Activated naive CD8-positive, alpha-beta T cell treated with anti-CD3 and anti-CD28 coated beads, Interleukin-2, amount 10 ng/mL, durations not matched to agents 7 days and 5 days (primary cell): ENCODE data around the gene PPA1. TPM values are rescaled to one million over a fixed set of nuclear protein-coding genes. Genes with fewer than 3 reads are reported as not detected.
A peak's percentile ranks its signal among the peaks of the same experiment; 100 is the strongest.
"Not testable (repeated sequence)": the region's sequence is repeated elsewhere in the genome, so short reads cannot be mapped to it uniquely, and the experiment has no call there.

Experiments used
- ATAC-seq: fragments of 150-1000 bp; cut with Tn5 transposase; one replicate; pipeline ENCODE4 v1.10.0; 2021; ENCODE audit warnings: low read depth, moderate library complexity
- POLR2A ChIA-PET: fragments of 350-600 bp; sonication (Branson Sonifier 250); formaldehyde crosslinking; loops from one replicate; lab custom pipeline; 2021; ENCODE audit warnings: antibody characterized with exemption; lab: Charles Lee
- DNase-seq: peaks from one replicate; pipeline ENCODE4 v3.0.0; 2021
- H3K27ac Mint-ChIP-seq: one replicate; pipeline ENCODE4 v1.8.0; 2022; ENCODE audit warnings: mild to moderate bottlenecking, mixed read lengths
- H3K27me3 Mint-ChIP-seq: one replicate; pipeline ENCODE4 v1.8.0; 2022; ENCODE audit warnings: mild to moderate bottlenecking, moderate library complexity, mixed read lengths
- H3K36me3 Mint-ChIP-seq: one replicate; pipeline ENCODE4 v1.8.0; 2021; ENCODE audit warnings: mild to moderate bottlenecking, mixed read lengths
- H3K4me1 Mint-ChIP-seq: one replicate; pipeline ENCODE4 v1.8.0; 2021; ENCODE audit warnings: mixed read lengths
- H3K4me3 Mint-ChIP-seq: one replicate; pipeline ENCODE4 v1.8.0; 2022; ENCODE audit warnings: mild to moderate bottlenecking, moderate library complexity, mixed read lengths
- H3K9me3 Mint-ChIP-seq: one replicate; pipeline ENCODE4 v1.8.0; 2021; ENCODE audit warnings: mixed read lengths
- total RNA-seq, 2 experiments: library from RNA; stranded (reverse); gene quantifications; one replicate each; pipeline ENCODE4 v1.2.3, GENCODE V29; 2021

Gene PPA1
- total RNA-seq, 2 experiments from 2014 or later: 107 to 110 TPM

DNA sequence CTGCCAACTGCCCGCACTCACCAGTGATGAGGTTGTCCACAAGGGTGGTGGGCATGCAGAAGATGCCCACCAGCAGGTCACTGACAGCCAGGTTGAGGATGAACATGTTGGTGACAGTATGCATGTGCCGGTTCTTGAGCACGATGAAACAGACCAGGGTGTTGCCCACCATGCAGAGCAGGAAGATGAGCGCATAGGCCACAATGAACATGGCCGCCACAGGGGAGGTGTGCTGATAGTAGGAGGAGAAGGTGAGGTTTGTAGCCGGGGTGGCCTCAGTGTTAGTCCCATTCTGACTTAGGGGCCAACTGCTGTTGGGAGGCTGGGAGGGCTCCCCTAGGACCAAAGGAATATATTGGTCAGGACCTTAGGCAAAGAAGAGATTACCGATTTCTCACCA, 32.8 kb upstream of the PPA1 start:
- H3K27ac Mint-ChIP-seq: no peak overlapping the region
- H3K9me3 Mint-ChIP-seq: peaks cover 5% of the 10 kb centered on the region
- peaks cover 13% of the 10 kb centered on the region for H3K27me3 Mint-ChIP-seq
- ATAC-seq (no peak), DNase-seq (no peak)
- POLR2A ChIA-PET: no interaction called here
- H3K4me3 Mint-ChIP-seq: no peak overlapping the region
- H3K4me1 Mint-ChIP-seq: peaks cover 11% of the 10 kb centered on the region
- peaks cover 2% of the 10 kb centered on the region for H3K36me3 Mint-ChIP-seq

DNA sequence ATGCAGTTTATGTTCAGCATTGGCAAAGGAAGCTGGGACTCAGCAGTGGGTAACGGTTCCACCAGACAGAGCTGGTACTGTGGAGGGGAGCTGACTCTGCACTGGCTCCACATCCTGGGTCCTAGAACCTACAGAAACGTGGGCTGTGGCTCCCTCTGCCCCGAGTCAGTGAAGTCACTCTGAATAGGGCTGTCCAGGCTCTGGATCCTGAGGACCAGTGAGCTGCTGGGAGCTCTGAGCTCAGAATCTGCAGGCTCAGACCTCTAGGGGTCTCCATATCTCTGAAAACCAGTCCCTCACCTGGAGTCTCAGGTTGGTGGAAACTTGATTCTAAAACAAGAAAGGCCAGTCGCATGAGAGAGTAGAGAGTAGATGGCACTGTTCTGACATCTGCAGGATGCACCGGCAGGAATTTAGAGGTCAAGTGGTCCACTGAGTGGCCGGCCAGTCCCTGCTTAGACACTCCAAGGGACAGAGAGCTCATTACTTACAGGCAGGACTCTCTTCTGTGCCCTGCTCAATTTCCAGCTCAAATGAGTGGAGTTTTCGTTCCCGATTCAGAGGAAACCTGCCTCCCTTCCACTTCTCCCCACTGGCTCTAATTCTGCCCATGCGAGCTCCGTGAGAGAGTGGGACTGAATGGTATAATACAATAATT, 31.9 kb upstream of the PPA1 start:
- peaks cover 13% of the 10 kb centered on the region for H3K27me3 Mint-ChIP-seq
- POLR2A ChIA-PET: no interaction called here
- peaks cover 10% of the 10 kb centered on the region for H3K4me1 Mint-ChIP-seq
- ATAC-seq (peak; percentile 66), DNase-seq (no peak)
- no peak overlapping the region for H3K4me3 Mint-ChIP-seq
- peaks cover 7% of the 10 kb centered on the region for H3K9me3 Mint-ChIP-seq
- H3K36me3 Mint-ChIP-seq: peaks cover 3% of the 10 kb centered on the region
- H3K27ac Mint-ChIP-seq: no peak overlapping the region

DNA sequence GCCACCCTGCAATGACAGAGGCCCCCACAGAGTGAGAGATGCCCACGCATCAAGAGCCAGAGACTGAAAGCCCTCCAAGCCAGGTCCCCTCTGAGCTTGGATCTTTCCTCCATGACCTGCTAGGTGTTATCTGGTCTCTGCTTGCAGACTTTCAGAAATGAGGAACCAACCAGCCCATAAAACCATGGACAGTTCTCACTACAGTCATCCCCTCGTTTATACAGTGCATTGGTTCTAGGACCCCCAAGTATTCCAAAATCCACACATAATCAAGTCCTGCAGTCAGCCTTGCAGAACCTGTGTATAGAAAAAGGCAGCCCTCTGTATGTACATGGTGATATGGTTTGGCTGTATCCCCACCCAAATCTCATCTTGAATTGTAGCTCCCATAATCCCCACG, 27.5 kb upstream of the PPA1 start:
- POLR2A ChIA-PET: no interaction called here
- H3K27me3 Mint-ChIP-seq: peaks cover 41% of the 10 kb centered on the region
- no peak overlapping the region for H3K4me3 Mint-ChIP-seq
- peaks cover 7% of the 10 kb centered on the region for H3K9me3 Mint-ChIP-seq
- peaks cover 3% of the 10 kb centered on the region for H3K36me3 Mint-ChIP-seq
- H3K27ac Mint-ChIP-seq: no peak overlapping the region
- no peak for DNase-seq
- no peak for ATAC-seq
- peaks cover 5% of the 10 kb centered on the region for H3K4me1 Mint-ChIP-seq

DNA sequence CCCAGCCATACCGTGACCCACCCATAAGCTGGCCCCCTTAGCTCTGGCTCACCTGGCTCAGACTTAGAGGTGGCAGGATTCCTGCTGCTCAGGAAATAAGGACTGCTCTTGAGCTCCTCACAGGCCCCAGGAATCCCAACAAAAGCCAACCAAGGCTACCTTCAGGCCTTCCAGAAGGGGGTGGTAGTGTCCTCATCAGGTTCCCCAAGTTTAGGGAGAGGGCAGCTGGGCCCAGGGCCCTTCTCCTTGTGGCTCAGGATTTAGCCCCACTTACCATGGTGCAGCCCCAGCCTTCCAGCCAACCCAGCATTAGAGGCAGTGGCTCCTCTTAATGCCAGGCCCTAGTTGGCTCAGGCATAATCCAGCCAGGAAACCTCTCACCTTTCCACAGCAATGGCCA, 27.0 kb upstream of the PPA1 start:
- no peak for DNase-seq
- Mint-ChIP-seq H3K36me3 (peaks cover 3% of the 10 kb centered on the region), H3K4me3 (no peak overlapping the region), H3K27me3 (peaks cover 45% of the 10 kb centered on the region), H3K4me1 (peaks cover 9% of the 10 kb centered on the region), H3K9me3 (peaks cover 7% of the 10 kb centered on the region), H3K27ac (no peak overlapping the region)
- no peak for ATAC-seq
- POLR2A ChIA-PET: no interaction called here

DNA sequence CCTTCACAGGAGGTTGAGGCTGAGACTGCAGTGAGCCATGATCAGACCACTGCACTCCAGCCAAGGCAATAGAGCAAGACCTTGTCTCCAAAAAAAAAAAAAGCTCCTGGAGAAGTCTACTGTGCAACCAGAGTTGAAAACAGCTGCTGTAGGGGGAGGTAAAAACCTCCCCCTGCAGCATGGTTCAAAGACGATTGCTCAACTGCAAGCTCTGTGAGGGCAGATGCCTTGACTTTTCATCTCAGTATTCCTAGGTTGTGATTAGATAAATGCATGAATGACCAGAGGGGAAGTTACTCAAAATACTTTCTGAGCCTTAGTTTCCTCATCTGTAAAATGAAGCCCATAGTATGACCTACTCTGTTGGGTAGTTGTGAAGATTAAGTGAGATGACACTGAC, 25.0 kb upstream of the PPA1 start:
- Mint-ChIP-seq H3K27ac (no peak overlapping the region), H3K9me3 (peaks cover 7% of the 10 kb centered on the region), H3K4me3 (no peak overlapping the region), H3K27me3 (peaks cover 52% of the 10 kb centered on the region), H3K4me1 (peaks cover 9% of the 10 kb centered on the region), H3K36me3 (peaks cover 3% of the 10 kb centered on the region)
- ATAC-seq (no peak), DNase-seq (no peak)
- POLR2A ChIA-PET: no interaction called here

DNA sequence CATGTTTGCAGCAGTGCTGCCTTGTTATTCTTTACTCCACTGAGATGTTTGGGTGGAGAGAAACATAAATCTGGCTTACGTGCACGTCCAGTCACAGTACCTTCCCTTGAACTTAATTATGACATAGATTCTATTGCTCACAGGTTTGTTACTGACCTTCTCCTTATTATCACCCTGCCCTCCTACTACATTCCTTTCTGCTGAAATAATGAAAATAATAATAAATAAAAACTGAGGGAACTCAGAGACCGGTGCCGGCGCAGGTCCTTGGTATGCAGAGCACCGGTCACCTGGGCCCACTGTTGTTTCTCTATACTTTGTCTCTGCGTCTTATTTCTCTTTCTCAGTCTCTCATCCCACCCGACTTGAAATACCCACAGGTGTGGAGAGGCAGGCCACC, 24.6 kb upstream of the PPA1 start:
- H3K4me1 Mint-ChIP-seq, H3K27ac Mint-ChIP-seq, H3K9me3 Mint-ChIP-seq, H3K4me3 Mint-ChIP-seq, POLR2A ChIA-PET, DNase-seq, H3K36me3 Mint-ChIP-seq, ATAC-seq: not testable (repeated sequence)
- H3K27me3 Mint-ChIP-seq: peaks cover 54% of the 10 kb centered on the region

DNA sequence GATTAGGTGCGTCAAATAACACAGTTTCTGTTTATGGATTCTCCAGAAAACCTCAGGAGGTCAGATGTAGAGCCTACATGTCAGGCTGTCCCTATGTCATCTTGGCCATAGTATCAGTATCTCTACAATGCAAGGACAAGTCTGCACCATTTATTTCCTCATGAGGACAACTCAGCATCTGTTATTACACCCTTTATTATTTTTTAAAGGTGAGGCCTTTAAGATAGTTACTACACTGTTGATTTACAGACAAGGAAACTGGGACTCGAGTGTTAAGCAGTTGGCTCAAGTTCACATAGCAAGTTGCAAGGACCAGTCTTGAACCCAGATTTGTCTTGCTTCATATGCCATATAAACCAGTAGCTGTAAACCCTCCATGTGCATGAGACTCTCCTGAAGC, 23.2 kb upstream of the PPA1 start:
- Mint-ChIP-seq H3K4me1 (peaks cover 6% of the 10 kb centered on the region), H3K4me3 (no peak overlapping the region), H3K27me3 (peaks cover 54% of the 10 kb centered on the region), H3K36me3 (peaks cover 3% of the 10 kb centered on the region), H3K27ac (no peak overlapping the region), H3K9me3 (peaks cover 6% of the 10 kb centered on the region)
- POLR2A ChIA-PET: no interaction called here
- ATAC-seq (no peak), DNase-seq (no peak)

DNA sequence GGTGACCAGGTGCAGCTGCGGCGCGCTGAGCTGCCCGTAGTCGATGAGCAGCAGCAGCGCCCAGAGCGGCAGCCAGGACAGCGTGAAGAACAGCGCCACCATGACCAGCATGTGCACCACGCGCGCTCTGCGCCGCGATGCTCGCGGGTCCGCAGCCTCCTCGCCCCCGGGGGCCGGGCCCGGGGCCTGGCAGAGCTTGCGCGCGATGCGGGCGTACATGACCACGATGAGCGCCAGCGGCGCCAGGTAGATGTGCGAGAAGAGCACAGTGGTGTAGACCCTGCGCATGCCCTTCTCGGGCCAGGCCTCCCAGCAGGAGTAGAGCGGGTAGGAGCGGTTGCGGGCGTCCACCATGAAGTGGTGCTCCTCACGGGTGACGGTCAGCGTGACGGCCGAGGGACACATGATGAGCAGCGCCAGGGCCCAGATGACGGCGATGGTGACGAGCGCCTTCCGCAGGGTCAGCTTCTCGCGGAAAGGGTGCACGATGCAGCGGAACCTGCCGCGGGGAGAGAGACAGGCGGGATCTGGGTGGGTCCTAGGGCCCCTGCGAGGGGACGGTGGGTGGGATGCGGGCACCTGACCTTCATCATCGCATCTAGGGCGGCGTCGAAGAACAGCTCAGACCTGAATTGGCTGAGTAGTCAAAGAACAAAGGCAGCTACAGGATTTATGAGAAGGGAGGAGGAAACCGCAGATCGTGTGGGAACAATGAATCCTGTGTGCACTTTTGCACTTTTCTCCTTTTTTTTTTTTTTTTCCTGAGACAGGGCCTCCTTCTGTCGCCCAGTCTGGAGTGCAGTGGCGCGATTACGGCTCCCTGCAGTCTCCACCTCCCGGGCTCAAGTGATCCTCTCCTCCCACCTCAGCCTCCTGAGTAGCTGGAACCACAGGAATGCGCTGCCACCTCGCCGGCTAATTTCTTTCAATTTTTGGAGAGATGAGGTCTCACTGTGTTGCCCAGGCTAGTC, 22.4 kb upstream of the PPA1 start:
- no peak overlapping the region for H3K27ac Mint-ChIP-seq
- ATAC-seq (peak; percentile 64), DNase-seq (peak; percentile 54)
- peak overlapping the region; percentile 62 for H3K4me3 Mint-ChIP-seq
- no peaks in the 10 kb centered on the region for H3K36me3 Mint-ChIP-seq
- POLR2A ChIA-PET: interaction anchor here (0.7 kb wide), 1 partner anchor 1488 kb away, joined by 3 read pairs; no protein-coding TSS in a partner anchor
- H3K4me1 Mint-ChIP-seq: peaks cover 6% of the 10 kb centered on the region
- peaks cover 52% of the 10 kb centered on the region for H3K27me3 Mint-ChIP-seq
- no peaks in the 10 kb centered on the region for H3K9me3 Mint-ChIP-seq

DNA sequence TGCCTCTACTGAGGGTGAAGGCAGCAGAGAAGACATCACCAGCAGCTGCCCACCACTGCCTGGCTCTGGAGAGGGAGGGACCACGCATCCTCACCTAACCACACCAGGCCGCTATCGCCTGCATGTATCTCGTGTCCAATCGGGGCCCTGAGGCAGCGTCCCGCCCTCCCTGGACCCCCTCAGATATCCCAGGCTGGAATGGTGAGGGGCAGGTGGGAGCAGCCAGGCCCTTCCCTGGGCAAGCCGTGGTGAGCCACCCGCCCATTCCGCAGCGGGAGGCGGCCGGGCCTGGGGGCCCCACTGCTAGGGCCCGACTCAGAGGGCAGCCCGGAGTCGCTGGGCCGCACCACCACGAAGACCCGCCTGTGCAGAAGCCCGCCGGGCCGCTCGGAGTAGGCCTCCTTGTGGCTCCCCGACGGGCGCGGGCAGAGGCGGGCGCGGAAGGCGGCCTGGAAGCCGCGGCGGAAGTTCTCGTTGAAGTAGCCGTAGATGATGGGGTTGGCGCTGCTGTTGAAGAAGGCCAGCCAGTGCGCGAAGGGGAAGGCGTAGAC, 21.6 kb upstream of the PPA1 start:
- POLR2A ChIA-PET: no interaction called here
- H3K4me1 Mint-ChIP-seq: peaks cover 6% of the 10 kb centered on the region
- no peaks in the 10 kb centered on the region for H3K9me3 Mint-ChIP-seq
- peaks cover 60% of the 10 kb centered on the region for H3K27me3 Mint-ChIP-seq
- peak overlapping the region; percentile 62 for H3K4me3 Mint-ChIP-seq
- H3K36me3 Mint-ChIP-seq: no peaks in the 10 kb centered on the region
- H3K27ac Mint-ChIP-seq: no peak overlapping the region
- DNase-seq (no peak), ATAC-seq (peak; percentile 53)

DNA sequence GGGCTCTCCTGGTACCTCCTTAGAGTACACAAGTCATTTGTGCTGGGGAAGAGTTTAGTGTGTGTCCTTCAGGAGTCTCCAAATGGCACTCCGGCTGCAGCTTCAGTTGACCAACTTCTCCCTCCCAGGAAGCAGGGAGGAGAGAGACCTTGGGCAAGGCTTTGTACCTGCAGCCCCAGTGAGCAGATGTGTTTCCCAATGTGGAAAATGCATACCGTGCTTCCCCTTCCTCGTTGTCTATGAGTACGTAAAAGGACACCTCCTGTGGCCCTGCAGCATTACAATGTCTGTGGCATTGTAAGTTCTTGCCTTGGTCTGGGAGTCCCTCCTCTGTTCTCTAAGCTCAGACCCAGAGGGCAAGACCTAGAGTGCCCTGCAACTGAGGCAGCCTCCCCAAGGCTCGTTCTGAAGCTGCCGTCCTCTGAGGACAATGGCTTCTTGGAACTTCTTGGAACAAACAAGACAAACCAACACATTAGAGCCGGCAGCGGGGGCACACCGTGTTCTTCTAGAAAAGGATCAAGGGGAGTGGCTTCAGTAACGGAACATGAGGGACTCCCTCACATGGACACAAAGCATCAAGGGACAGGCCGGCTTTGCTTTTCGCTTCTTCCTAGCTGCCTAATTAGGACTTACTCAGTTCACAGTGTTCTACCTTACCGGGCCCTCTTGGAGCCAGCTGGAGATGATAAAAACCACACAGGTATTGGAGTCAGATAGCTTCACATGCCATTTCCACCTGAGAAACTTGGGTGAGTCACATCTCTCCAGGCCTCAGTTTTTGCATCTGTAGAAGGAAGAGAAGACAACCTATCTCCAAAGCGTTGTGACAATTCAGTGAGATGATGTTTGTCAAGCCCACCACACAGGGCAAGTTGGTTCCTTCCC, 20.9 kb upstream of the PPA1 start:
- Mint-ChIP-seq H3K27me3 (peaks cover 58% of the 10 kb centered on the region), H3K27ac (no peak overlapping the region), H3K9me3 (no peaks in the 10 kb centered on the region), H3K4me1 (peaks cover 6% of the 10 kb centered on the region), H3K4me3 (no peak overlapping the region), H3K36me3 (no peaks in the 10 kb centered on the region)
- no peak for ATAC-seq
- no peak for DNase-seq
- POLR2A ChIA-PET: no interaction called here

DNA sequence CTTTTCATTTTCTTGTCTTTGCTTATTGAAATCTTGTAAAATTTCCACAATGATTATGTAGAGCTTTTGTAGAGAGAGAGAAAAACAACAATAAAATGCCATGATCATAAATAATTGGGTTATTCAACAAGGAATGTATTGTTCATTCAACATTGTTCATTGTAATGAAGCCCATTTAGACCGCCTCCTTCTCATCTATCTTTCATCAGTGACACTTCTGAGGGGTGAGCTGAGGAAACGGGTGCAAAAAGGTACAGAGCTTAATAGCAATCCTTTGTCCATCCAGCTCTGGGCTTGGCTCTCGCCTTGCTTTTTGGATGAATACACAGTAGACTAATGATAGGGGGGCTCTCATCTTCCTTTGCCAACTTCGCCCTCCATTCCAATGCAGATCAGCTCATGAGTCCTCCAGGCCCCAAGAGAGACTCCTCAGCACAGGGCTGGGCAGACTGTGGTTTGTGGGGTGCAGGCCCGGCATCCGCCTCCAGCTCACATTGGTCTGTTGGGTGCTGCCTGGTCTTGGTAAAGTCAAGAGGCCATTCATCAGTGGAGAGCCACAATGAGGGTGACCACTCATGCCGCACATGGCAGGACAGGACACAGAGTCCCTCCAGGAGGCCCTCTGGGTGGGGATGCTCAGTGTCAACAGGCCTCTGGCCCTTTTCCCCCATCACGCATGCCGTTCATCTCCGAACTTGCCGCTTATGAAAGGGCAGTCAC, 17.9 kb upstream of the PPA1 start:
- no peak overlapping the region for H3K4me3 Mint-ChIP-seq
- no peak overlapping the region for H3K27ac Mint-ChIP-seq
- peaks cover 46% of the 10 kb centered on the region for H3K27me3 Mint-ChIP-seq
- H3K36me3 Mint-ChIP-seq: no peaks in the 10 kb centered on the region
- no peaks in the 10 kb centered on the region for H3K9me3 Mint-ChIP-seq
- peaks cover 6% of the 10 kb centered on the region for H3K4me1 Mint-ChIP-seq
- no peak for DNase-seq
- POLR2A ChIA-PET: no interaction called here
- ATAC-seq: no peak

DNA sequence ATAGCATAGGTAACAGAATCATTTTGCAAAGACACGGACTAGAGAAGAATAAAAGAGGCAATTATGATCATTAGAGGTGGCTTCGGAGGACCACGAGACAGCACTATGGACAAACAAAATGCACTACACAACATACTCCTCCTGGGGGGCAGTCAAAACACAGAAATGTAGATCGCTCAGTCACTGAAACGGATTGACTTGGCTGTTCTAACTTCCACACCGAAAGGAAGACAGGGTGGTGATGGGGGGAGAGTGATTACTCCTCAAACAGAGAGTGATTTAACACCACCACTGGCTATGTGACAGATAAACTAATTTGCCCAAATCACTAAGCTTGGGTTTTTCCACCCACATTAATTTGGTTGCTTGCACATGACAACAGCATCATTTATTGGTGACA, 14.1 kb upstream of the PPA1 start:
- Mint-ChIP-seq H3K27me3 (peaks cover 40% of the 10 kb centered on the region), H3K4me3 (no peak overlapping the region), H3K36me3 (no peaks in the 10 kb centered on the region), H3K9me3 (no peaks in the 10 kb centered on the region), H3K4me1 (peaks cover 2% of the 10 kb centered on the region), H3K27ac (no peak overlapping the region)
- POLR2A ChIA-PET: no interaction called here
- no peak for DNase-seq
- ATAC-seq: no peak
